HEK293T (cell line): ENCODE data around the gene MKNK1.

Source experiments
- ARNT ChIP-seq: fragments of 450-650 bp; IDR thresholded peaks from 2 replicates; pipeline ENCODE4 v1.6.1; 2017; ENCODE audit warnings: mild to moderate bottlenecking
- BHLHE40 ChIP-seq: fragments of 450-650 bp; IDR thresholded peaks from 2 replicates; pipeline ENCODE4 v1.6.1; 2016; ENCODE audit warnings: mild to moderate bottlenecking, moderate library complexity, borderline replicate concordance
- ELF4 ChIP-seq: fragments of 450-650 bp; IDR thresholded peaks from 2 replicates; pipeline ENCODE4 v1.6.1; 2017; ENCODE audit warnings: antibody characterized with exemption
- FOXA1 ChIP-seq: fragments of 450-650 bp; IDR thresholded peaks from 2 replicates; pipeline ENCODE4 v1.6.1; 2016; ENCODE audit warnings: mild to moderate bottlenecking
- FOXK2 ChIP-seq: fragments of 450-650 bp; IDR thresholded peaks from 2 replicates; pipeline ENCODE4 v1.6.1; 2016; ENCODE audit warnings: mild to moderate bottlenecking
- FOXM1 ChIP-seq: fragments of 450-650 bp; IDR thresholded peaks from 2 replicates; pipeline ENCODE4 v1.6.1; 2017; ENCODE audit warnings: mild to moderate bottlenecking, borderline replicate concordance
- HDGF ChIP-seq: fragments of 450-650 bp; IDR thresholded peaks from 2 replicates; pipeline ENCODE4 v1.6.1; 2017; ENCODE audit warnings: antibody characterized with exemption, borderline replicate concordance
- L3MBTL2 ChIP-seq: fragments of 450-650 bp; conservative IDR thresholded peaks from 2 replicates; pipeline ENCODE4 v1.6.1; 2016; ENCODE audit warnings: mild to moderate bottlenecking
- LEF1 ChIP-seq: fragments of 450-650 bp; IDR thresholded peaks from 2 replicates; pipeline ENCODE4 v1.6.1; 2017; ENCODE audit warnings: mild to moderate bottlenecking, borderline replicate concordance
- PKNOX1 ChIP-seq: fragments of 450-650 bp; IDR thresholded peaks from 2 replicates; pipeline ENCODE4 v1.6.1; 2016
- SP1 ChIP-seq: fragments of 450-650 bp; IDR thresholded peaks from 2 replicates; pipeline ENCODE4 v1.6.1; 2017
- SUZ12 ChIP-seq: fragments of 450-650 bp; IDR thresholded peaks from 2 replicates; pipeline ENCODE4 v1.6.1; 2016; ENCODE audit warnings: mild to moderate bottlenecking
- TARDBP ChIP-seq: fragments of 450-650 bp; IDR thresholded peaks from 2 replicates; pipeline ENCODE4 v1.6.1; 2016
- ZNF384 ChIP-seq: fragments of 450-650 bp; IDR thresholded peaks from 2 replicates; pipeline ENCODE4 v1.6.1; 2016

- no peak for TF ChIP-seq L3MBTL2
- TF ChIP-seq FOXK2: no peak
- TF ChIP-seq SP1: no peak
- no peak for TF ChIP-seq PKNOX1
- no peak for TF ChIP-seq BHLHE40
- TF ChIP-seq TARDBP: no peak
- TF ChIP-seq FOXA1: no peak
- no peak for TF ChIP-seq ZNF384
- no peak for TF ChIP-seq SUZ12
- no peak for TF ChIP-seq LEF1
- no peak for TF ChIP-seq ELF4
- TF ChIP-seq HDGF: no peak
- no peak for TF ChIP-seq FOXM1
- no peak for TF ChIP-seq ARNT
Measured at GRCh38 chr1:46606255-46606965, 2.3 kb upstream of the MKNK1 start.
